DMS153 treated with DMSO at 0.1 percent for 48 hours (cell line): ENCODE data around the gene PGC.

Experiments
- DNase-seq: peaks from one replicate; lab custom pipeline; 2025; ENCODE audit not compliant: unreplicated experiment; lab: John Stamatoyannopoulos, UW

Gene PGC

DNA sequence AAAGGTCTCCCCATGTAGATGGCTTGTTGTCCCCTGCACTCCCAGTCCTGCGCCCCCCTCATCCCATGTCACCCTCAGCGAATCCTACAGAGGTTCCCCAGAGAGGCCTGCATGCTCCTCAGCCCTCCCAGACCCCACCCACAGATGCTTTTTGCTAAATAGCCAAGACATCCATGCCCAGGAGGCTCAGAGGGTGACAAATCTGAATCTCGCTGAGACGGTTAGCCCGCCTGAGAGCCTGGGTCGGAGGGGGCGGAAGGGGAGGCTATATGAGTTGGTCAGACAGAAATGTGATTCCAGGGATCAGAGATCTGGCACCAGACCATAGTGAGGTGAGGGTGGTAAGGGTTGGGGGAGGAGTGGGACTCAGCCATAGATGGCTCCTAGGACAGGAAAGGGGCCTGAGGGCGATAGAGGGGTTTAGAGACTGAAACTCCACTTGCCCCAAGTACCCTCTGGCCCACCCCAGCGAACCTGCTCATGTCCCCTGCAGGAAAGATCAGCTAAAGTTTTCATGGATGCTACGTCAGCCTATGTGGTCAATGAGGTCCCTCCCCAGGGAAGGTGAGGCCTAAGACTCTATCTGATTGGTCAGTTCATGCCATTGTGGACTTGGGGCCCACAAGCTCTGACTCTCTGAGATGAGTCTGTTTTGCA lies 45.0 kb downstream of the PGC start:
- no peak for DNase-seq

DNA sequence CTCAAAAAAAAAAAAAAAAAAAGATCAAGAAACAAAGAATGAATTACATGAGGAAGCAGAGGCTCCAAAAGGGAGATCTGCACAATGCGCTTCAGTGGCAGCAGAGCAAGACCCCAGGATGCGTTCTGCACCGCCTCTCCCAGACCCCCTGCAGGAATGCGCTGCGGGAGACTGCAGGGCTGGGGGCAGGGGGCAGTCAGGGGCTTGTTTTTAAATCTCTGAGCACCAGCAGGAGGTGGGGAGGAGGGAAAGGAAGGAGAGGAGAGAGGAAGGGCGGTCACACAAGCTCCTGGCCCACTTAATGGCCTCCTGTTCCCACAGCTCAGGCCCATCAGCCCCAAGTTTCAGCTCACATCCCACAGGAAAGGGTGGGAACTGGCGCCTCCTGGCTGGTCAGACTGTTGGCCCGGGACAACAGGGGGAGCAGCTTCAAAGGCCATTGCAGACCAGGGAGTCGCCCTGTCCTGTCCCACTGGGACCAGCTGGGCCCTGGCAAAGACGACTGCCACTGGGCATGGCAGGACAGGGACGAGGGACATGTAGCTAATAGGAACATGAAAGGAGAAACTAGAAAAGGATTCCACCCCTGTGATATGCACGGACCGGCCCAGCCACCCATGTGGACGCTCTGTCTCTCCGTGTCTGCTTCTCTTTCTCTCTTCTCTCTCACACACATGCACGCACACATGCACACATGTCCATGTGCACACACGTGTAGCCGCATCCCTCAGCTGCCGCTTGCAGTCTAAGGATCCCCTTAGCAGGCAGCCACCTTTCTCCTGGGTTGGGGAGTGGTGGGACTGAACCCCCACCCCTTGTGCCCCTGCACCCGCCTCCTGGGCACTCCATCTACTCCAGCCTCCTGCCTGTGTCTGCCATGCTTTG lies 46.5 kb downstream of the PGC start:
- no peak for DNase-seq

DNA sequence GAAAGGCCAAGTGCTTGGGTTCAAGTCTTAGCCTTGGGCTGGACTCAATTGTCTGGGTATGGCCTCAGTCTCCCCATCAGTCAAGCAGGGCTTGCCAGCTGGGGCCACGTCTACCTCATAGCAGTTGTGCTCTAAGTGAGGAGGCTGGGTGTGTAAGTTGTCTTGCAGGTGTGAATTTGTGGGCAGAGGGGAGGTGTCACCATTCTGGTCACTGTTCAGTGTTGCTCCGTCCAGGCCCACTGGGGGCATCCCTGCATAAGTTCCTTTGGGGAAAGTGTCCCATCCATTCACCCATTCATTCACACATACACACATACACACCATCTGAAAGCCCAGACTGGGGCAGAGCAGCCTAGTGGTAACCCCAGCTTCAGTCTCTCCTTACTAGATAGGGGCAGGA lies 48.1 kb downstream of the PGC start:
- no peak for DNase-seq

DNA sequence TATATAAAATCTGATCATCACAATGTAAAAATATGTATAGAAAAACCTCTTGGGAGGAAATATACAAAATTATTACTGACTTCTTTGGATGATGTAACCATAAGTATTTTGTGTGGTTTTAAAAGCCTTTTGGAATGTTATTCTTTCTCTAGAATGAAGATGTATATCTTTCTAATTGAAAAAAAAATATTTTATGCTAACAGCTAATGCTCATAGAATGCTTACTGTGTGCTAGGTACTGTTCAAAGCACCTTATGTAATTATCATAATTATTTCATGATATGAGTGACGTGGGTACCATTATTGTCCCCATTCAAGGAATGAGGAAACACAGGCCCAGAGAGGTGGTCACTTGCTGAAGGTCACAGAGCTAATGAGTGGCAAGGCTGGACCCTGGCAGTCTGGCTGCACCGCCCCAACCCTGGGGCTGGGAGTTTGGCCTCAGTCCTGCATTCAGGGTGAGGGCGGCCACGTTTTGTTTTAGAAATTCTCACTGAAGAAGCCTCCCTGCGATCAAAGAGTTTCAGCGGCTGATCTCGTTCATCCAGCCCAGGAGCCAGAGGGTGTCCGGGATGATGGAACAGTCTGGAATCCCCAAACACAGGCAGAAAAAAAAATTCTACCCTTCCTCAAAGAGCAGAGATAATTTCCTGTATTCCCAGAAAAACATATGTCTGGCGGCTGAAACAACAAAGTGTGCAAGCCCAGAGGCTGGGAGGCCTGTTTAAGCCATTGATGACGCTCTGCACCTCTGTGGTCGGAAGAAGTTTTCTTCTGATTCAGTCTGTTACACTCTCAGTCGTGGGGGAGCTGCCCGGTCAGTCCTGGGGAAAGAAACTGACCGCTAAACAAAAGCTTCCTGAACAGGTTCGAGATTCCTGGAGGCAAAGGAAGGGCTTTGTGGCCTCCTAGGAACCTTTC lies 49.1 kb downstream of the PGC start:
- DNase-seq: no peak

DNA sequence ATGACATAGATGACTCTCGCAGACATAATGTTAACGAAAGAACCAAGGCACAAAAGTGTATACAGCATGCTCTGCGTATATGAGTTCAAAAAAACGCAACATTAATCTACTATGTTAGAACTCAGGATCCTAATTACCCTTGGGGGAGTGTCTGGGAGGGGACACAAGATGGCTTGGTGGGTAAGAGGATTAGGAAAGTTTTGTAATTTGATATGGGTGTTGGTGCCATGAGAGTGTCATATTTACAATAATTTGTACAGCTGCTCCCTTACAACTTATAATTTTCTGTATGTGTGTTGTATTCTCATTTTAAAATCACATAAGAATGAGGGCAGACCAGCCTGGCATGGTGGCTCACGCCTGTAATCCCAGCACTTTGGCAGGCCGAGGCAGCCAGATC lies 50.4 kb downstream of the PGC start:
- no peak for DNase-seq

DNA sequence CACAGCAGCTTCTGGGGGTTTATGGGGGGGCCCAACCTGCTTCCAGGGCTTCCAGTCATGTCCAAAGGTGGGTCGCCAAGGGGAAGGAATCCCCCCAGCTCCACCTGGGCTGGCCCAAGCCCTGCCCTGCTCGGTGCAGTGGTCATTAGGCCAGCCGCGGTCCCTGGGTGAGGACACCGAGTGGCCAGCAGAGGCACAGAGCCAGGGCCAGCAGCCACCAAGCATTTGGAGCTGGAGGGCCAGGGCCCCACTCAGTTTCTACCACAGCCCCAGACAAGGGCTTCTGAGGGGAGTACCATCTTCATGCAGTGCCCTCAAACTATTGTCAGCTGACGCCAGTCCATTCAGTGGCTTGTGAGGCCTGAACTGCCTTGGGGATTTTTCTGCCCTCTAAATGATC lies 51.4 kb downstream of the PGC start:
- no peak for DNase-seq

DNA sequence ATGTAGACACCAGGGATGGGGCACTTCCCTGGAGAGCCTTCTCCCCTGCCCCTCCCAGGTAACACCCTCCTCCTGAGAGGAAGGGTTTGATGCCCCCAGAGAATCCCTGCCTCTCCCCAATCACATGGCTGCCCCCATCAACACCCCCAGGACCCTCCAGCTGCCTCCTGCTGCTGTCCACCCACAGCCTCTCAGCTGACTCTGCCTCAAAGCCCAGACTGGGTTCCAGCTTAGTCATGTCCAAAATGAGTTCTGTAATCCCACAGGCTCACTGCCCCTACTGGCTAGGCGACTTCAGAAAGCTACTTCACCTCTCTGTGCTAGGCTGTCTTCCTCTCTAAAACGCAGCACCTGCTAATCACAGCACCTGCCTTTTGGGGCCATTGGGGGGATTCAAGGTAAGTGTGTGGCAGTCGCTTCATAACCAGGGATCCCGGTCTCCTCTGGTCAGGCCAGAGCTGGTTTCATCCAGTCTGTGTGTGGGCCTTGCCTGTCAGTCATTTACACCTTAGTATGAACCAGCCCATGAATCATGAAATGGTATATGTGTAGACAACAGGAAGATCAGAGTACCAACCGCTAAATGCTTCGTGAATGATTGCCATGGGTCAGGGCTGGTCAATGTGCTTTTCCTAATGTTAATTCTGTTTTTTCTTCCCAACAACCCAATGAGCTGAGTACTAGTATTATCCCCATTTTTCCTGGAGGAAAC lies 52.2 kb downstream of the PGC start:
- no peak for DNase-seq

DNA sequence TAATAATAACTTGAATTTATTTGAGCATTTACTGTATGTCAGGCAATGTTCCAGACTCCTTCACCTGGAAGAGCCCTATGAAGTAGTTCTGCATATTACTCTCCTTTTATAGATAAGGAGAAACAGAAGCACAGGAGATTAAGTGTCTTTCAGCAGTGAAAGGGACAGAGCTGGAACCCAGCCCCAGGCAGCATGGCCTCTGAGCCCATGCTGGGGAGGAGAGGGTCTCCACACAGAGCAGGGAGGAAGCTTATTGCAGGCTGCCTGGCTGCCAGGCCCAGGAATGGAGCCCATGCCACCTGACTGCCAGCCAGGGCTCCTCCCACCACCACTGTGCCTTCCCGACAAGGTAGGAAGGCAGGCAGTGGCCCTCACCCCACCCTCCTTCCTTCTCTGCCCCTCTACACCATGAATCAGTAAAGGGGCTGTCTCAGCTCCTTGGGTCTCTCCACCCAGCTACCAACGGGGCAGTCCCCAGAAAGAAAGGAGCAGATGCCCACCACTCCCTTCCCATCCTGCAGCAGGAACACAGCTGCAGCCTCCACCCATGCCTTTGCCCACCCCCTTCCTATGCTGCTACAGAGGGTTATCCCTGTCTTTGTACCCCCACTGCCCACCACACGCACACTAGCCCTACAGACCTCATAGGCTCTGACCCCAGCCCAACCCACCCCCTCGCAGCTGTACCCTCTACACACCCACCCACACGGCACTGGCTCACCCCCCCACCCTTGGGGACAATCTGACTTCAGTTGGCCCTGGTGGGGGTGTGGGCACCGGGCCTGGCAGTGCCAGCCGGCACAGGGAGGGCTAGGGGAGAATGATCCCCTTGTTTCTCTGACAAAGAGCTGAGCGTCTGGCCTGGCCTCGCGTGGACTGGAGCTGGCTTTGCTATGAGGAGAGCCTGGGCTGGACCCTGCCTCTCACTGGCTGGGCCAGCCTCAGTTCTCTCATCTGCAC lies 53.6 kb downstream of the PGC start:
- no peak for DNase-seq

DNA sequence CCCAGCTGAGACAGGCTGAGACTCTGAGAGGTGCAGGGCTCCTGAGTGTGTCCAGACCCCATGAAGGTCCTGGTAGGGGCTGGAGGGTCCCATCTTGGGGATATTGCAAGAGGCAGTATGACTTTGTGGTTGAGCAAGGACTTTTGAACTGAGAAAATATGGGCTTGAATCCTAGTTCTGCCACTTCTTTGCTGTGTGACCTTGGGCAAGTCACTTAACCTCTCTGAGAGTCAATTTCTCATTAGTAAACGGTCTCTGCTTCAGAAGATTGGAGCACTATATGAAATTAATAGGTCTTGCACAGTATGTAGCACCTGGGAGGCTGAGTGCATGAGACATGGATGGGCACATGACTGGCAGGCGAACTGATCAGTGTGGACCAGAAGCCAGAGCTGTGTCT lies 54.5 kb downstream of the PGC start:
- no peak for DNase-seq

DNA sequence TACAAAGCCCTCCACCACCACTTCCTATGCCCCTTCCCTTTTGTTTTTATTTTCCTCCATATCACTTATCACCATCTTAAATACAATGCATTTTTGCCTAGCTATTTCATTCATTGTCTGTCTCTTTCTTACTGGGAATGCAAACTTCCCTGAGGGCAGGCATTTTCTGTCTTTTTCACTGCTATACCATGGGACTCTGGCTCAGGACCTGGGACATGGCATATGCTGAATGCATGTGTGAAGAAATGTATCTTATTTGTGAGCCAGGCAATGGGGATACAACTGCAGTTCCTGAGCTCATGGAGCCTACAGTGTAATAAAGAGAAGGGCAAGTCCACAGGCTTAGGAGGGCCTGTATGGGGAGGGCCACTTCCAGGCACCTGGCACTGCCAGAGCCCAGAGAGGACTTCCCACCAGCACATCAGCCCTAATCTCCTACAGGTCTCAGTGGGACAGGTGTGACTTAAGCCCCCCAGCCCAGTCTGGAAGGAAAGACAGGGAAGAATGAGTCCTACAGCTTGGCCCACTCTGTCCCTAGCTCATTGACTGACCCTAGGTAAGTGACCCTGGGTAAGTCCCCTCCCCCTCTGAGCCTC lies 55.0 kb downstream of the PGC start:
- no peak for DNase-seq

DNA sequence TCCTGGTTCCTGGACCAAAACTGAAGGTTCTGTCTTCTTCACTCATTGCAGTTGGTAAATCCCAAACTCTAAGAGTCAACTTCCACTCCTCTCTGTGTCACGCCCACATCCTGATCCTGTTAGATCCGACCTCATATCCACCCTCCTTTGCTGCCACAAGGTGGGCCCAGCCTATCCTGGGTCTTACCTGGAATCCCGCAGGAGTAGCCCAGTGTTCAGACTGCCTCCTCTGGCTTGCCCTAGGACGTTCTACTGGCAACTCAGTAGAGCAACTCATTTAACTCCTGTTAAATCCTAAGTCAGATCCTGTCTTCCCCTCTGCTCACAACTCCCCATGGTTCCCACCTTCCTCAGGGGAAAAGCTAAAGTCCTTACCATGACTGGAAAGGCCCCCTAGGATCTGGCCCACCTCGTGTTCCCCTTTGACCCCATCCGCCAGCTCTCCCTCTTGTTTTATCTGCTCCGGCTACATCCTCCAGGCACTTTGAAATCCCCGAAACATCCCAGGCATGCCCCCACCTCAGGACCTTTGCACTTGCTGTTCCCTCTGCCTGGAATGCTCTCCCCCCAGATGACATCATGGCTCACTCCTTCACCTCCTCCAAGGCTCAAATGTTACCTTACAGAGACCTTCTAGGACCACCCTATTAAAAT lies 55.6 kb downstream of the PGC start:
- no peak for DNase-seq

DNA sequence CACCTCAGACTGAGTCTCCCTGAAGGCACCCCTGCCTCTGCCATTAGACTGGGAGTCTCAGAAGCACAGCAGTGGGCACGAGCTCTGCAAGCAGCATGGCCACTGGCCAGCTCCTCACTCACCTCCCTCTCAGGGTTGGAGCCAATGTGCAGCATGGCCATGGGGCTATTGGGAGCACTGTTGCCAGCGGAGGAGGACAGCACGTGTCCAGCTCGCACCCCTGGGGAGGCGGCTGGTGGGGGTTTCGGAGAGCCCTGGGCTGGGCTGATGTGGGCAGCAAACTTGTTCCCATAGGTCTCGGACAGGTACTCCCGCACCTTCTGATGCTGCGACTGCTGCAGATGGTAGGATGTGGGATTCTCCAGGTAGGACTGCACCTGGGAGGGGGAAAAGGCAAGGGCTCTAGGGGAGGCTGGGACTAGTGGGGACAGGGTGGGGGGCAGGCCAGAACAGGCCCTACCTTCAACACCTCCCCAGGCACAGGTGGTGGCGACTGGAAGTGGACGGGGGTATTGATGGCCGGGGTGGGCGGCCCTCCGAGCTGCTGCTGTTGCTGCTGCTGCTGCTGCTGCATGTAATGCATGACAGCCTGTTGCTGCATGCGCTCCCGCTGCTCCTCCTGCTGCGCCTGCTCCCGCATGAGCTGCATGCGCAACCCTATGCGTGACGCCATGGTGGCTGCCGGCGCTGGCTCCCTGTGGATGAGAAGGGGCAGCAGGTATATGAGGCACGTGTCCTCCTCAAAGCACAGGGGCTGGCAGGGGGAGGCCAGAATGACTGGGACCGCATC lies 56.5 kb downstream of the PGC start:
- no peak for DNase-seq

DNA sequence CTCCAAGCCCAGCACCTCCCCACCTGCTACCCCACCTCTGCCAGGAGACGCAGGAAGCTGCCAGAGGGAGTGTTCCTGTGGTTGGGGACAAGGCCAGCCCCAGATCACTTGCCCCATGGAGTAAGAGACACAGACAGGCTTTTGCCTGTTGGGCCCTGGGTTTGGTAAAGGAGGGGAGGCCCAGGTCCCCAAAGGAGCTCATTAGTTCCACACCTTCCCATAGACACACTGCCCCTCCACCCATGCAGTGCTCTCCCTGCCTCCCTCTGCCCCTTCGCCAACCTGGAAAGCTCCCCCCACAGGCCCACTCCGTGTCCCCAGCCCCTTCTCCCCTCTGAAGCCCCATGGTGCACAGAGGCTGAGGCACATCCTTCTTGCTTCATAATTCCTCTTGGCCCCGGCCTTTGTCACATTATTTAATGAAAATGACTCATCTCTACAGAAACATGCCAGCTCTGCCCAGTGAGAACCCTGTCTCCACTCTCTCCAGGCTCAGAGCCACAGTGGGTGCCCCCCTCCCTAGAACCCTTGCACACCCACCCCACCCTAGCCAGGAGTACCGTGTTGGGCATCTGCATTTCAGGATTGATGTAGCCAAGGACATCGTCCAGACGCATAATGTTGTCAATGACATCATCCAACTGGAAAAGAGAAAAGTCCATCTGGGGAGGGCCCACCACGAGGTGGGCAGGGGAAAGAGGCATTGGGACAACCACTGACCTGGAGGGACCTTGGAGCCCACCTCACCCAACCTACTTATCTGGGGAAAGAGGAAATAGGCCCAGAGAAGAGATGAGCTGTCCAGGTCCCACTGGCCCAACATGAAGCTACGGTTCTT lies 57.8 kb downstream of the PGC start:
- no peak for DNase-seq

DNA sequence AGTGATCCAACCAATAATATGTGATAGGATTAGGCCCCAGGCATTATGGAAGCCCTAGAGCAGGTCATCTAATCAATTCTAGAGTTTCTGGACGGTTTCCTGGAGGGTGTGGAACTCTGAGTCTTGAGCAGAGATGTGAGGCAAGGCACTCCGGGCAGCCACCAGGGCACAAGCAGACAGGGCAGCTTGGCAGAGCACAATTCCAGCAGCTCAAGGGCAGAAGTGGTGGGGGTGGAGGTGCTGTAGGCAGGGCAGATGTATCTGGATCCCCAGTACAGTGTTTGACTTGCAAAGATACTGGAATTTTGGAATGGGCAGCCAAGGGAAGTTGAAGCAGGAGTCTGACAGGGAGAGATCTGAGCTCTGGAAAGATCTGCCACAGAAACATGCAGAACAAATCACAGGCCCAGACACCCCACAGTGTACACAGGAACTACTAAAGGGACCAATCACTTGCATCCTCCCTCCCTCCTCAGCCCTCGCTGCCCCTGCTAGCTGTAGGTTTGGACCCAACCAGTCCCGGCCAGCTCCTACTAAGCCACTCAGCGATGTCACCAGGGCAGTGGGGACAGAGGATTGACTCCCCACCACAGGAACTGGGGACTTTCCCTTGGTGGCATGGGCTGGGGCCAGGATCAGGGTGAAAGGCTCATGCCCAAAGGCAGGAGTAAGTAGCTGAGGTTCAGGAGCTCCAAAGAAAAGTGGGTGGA lies 58.8 kb downstream of the PGC start:
- DNase-seq: no peak

DNA sequence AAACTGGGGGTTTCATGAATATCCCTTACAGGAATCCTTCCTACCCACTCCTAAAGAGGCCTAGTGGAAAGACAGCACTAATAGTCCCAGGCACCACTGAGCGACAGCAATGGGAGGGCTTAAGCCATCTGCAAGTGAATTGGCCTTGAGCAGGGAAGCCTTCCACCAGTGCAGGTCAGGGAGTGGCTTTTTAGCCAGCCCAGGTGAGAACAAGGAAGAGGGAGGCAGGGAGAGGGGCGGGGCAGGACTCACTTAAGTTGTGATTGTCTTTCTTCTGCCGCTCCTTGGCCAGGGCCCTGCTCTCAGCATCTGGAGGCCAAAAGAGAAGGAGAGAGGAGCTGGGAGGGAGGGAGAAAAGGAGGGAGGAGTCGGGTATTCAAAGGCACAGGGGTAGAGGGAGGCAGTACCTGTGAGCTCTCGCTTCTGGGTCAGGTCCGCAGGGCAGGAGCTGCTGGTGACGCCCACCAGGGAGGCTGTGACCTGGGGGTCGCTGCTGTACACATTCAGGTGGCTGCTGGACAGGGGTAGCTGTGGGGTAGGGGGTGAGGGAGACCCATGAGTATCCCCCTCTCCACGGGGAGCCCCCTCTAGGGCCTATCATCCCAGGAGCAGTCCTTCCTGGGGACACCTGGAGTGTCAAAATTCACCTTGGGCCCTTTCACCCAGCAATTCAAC lies 59.6 kb downstream of the PGC start:
- no peak for DNase-seq
